ENCODE data around the gene CUL9. TPM values are rescaled to one million over a fixed set of nuclear protein-coding genes. Genes with fewer than 3 reads are reported as not detected.

Gene CUL9
- total RNA-seq, 1 experiment from 2014 or later: 15.2 TPM

DNA sequence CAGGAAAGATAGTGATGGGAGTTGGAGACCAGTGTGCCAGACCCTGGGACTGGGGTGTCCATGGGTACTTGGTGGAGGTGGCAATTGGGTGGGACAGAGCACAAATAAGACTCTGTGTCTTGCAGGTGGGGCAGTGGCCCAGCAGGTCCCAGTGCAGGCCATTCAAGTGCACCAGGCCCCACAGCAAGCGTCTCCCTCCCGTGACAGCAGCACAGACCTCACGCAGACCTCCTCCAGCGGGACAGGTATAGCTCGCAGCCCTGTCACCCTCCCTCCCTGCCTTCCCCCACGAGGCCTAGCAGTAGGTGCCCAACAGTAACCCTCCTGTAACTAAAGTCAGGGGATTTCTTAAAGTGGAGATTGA is 5.6 kb upstream of the CUL9 start:
- no peak overlapping the region for H3K56ac ChIP-seq (ENCODE audit: insufficient read length, low read depth, low read length)
- H3K23ac ChIP-seq (ENCODE audit: insufficient read length, low read depth, low read length): no peak overlapping the region
- H3K4me2 ChIP-seq (ENCODE audit: insufficient read depth, insufficient read length, low read length): no peak overlapping the region
- H2BK20ac ChIP-seq (ENCODE audit: low read depth, low read length, poor library complexity, severe bottlenecking): no peak overlapping the region
- no peak overlapping the region for H3K27ac ChIP-seq (ENCODE audit: insufficient read length, low read depth, low read length)
- no peak overlapping the region for H4K91ac ChIP-seq (ENCODE audit: insufficient read length, low read depth, low read length)
- no peak overlapping the region; a peak in 1 of 7 replicates for H3K27ac Mint-ChIP-seq
- no peak overlapping the region for H2BK5ac ChIP-seq (ENCODE audit: insufficient read length, low read length)
- peaks cover 4% of the 10 kb centered on the region; the same call in 1 of the 2 replicates for H3K4me1 ChIP-seq (ENCODE audit: insufficient read depth, low read length)
- no peak overlapping the region for H2BK120ac ChIP-seq (ENCODE audit: low read depth, low read length, poor library complexity, severe bottlenecking)
- no peaks in the 10 kb centered on the region for H3K27me3 ChIP-seq (ENCODE audit: insufficient read depth, low read length)
- H3K4me3 Mint-ChIP-seq: no peak overlapping the region
- peaks cover 32 to 33% of the 10 kb centered on the region in 2 experiments for H3K4me1 Mint-ChIP-seq
- no peak for DNase-seq
- H4K20me1 ChIP-seq (ENCODE audit: control insufficient read depth, insufficient read depth, insufficient read length): no peaks in the 10 kb centered on the region
- H2BK15ac ChIP-seq (ENCODE audit: low read depth, low read length): no peak overlapping the region
- TF ChIP-seq, protein P1, sequence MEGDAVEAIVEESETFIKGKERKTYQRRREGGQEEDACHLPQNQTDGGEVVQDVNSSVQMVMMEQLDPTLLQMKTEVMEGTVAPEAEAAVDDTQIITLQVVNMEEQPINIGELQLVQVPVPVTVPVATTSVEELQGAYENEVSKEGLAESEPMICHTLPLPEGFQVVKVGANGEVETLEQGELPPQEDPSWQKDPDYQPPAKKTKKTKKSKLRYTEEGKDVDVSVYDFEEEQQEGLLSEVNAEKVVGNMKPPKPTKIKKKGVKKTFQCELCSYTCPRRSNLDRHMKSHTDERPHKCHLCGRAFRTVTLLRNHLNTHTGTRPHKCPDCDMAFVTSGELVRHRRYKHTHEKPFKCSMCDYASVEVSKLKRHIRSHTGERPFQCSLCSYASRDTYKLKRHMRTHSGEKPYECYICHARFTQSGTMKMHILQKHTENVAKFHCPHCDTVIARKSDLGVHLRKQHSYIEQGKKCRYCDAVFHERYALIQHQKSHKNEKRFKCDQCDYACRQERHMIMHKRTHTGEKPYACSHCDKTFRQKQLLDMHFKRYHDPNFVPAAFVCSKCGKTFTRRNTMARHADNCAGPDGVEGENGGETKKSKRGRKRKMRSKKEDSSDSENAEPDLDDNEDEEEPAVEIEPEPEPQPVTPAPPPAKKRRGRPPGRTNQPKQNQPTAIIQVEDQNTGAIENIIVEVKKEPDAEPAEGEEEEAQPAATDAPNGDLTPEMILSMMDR (conservative IDR thresholded peaks at IDR 0.05): no peak
- H3K79me2 ChIP-seq (ENCODE audit: insufficient read depth, low read length): peaks cover 2% of the 10 kb centered on the region; the same call in 1 of the 2 replicates
- H3T11ph ChIP-seq (ENCODE audit: low read length): no peak overlapping the region
- H4K8ac ChIP-seq (replicated peaks; ENCODE audit: insufficient read length, low read depth, low read length): no peak overlapping the region
- no peak overlapping the region for H2AFZ ChIP-seq (ENCODE audit: low read length)
- H3K9me3 Mint-ChIP-seq: no peaks in the 10 kb centered on the region
- no peak overlapping the region for H3K9ac ChIP-seq (ENCODE audit: extremely low read depth, insufficient read length, low read length)
- peaks cover 14% of the 10 kb centered on the region for H3K23me2 ChIP-seq (ENCODE audit: insufficient read length, low read depth, low read length, poor library complexity, severe bottlenecking)
- H4K5ac ChIP-seq (ENCODE audit: insufficient read length, low read depth, low read length): no peak overlapping the region
- H3K27me3 Mint-ChIP-seq (ENCODE audit: low read depth): peaks cover 2% of the 10 kb centered on the region; the same call in 1 of the 2 replicates
- H2BK12ac ChIP-seq (ENCODE audit: insufficient read length, low read depth, low read length): no peak overlapping the region
- H3K36me3 Mint-ChIP-seq (ENCODE audit: insufficient read depth in 1 of 3, low read depth in 3 of 3): peaks cover 38 to 59% (median 56%) of the 10 kb centered on the region in 3 experiments
- no peak overlapping the region for H2AK5ac ChIP-seq (ENCODE audit: insufficient read length, low read length)
- H3K4ac ChIP-seq (ENCODE audit: low read depth, low read length): no peak overlapping the region
- H3K14ac ChIP-seq (ENCODE audit: insufficient read depth, low read length): no peak overlapping the region
- peaks cover 4% of the 10 kb centered on the region for H3K79me1 ChIP-seq (ENCODE audit: insufficient read depth, low read depth, low read length, poor library complexity, severe bottlenecking)
- no CpG with 5 or more reads among the region's 6 CpGs for WGBS (ENCODE audit: extremely low coverage, insufficient read length, low lambda C conversion rate)
- H3K18ac ChIP-seq (ENCODE audit: insufficient read length, low read depth, low read length): no peak overlapping the region
- no peaks in the 10 kb centered on the region for H3K9me3 ChIP-seq (ENCODE audit: control insufficient read depth, low read depth, low read length)
